CD4-positive, alpha-beta T cell treated with Interleukin-6 at 100 ng/mL for 8 hours (primary cell): ENCODE results near the gene GAS2.

Experiments
- DNase-seq: peaks from one replicate; pipeline ENCODE4 v3.0.0-alpha.2; 2020; ENCODE audit warnings: mixed read lengths, low spot score

Gene GAS2

GRCh38 chr11:22787551-22788162 is 121.2 kb downstream of the GAS2 start:
- DNase-seq, result peak; percentile 33

- DNase-seq, result no peak
These were observed 126.1 kb downstream of the GAS2 start for GRCh38 chr11:22792497-22792896.

GRCh38 chr11:22795914-22796313 is 129.5 kb downstream of the GAS2 start:
- no peak for DNase-seq

- DNase-seq, result no peak
These were observed 130.6 kb downstream of the GAS2 start for GRCh38 chr11:22797047-22797446.

GRCh38 chr11:22798901-22799300 is 132.5 kb downstream of the GAS2 start:
- DNase-seq, result no peak

- DNase-seq, result no peak
These were observed 134.1 kb downstream of the GAS2 start for GRCh38 chr11:22800482-22800881.

- no peak for DNase-seq
These were observed 136.4 kb downstream of the GAS2 start for GRCh38 chr11:22802861-22803260.

- no peak for DNase-seq
These were observed 141.0 kb downstream of the GAS2 start for GRCh38 chr11:22807391-22807790.

- DNase-seq, result no peak
These were observed 141.6 kb downstream of the GAS2 start for GRCh38 chr11:22807855-22808570.

- no peak for DNase-seq
These were observed 142.3 kb downstream of the GAS2 start for GRCh38 chr11:22808571-22809197.

- no peak for DNase-seq
These were observed 143.5 kb downstream of the GAS2 start for GRCh38 chr11:22809893-22810292.

- no peak for DNase-seq
These were observed 155.8 kb downstream of the GAS2 start for GRCh38 chr11:22822203-22822602.

- no peak for DNase-seq
These were observed 162.0 kb downstream of the GAS2 start for GRCh38 chr11:22828373-22828772.

- DNase-seq, result peak; percentile 93
These were observed 163.0 kb downstream of the GAS2 start, which contains the start of gene SVIP for GRCh38 chr11:22829231-22830081. SVIP (minus strand) TSS chr11:22829801; CDS start chr11:22829748, 53 bp downstream.

- DNase-seq, result no peak
These were observed 163.6 kb downstream of the GAS2 start for GRCh38 chr11:22830082-22830414.

GRCh38 chr11:22832315-22833015 is 166.1 kb downstream of the GAS2 start:
- DNase-seq, result no peak

GRCh38 chr11:22846726-22847125 is 180.3 kb downstream of the GAS2 start:
- no peak for DNase-seq

- no peak for DNase-seq
These were observed 185.1 kb downstream of the GAS2 start for GRCh38 chr11:22851477-22851876.

- no peak for DNase-seq
These were observed 193.3 kb downstream of the GAS2 start for GRCh38 chr11:22859756-22860155.

- DNase-seq, result no peak
These were observed 193.8 kb downstream of the GAS2 start, which contains the start of gene CCDC179 for GRCh38 chr11:22860241-22860640. CCDC179 (minus strand) TSS chr11:22860474; CDS start chr11:22860421, 53 bp downstream.
